Upper lobe of left lung (tissue), 4 donors: ENCODE results near the gene OR52E5.

Experiments
- CTCF ChIP-seq, 6 experiments: fragments of 450-650 bp in 4 of 6; fragments of 200-600 bp in 2 of 6; sonication (generic) in 2 of 6; IDR thresholded peaks; one replicate each; pipeline ENCODE4 v1.5.1; 2016 to 2019; ENCODE audit warnings: antibody characterized with exemption in 6 of 6
- EP300 ChIP-seq, 4 donors: sonication (generic); formaldehyde crosslinking; IDR thresholded peaks; one replicate each; pipeline ENCODE4 v1.5.1; 2017; ENCODE audit warnings: antibody characterized with exemption in 4 of 4, control low read depth in 2 of 4
- POLR2A ChIP-seq, 4 donors: fragments of 450-650 bp; IDR thresholded peaks; one replicate each; pipeline ENCODE4 v1.5.1; 2016 to 2017; ENCODE audit warnings: antibody characterized with exemption in 4 of 4, mild to moderate bottlenecking in 2 of 4
- POLR2AphosphoS5 ChIP-seq, 2 donors: sonication (generic); formaldehyde crosslinking; IDR thresholded peaks; one replicate each; pipeline ENCODE4 v1.5.1; 2017; ENCODE audit warnings: antibody characterized with exemption in 2 of 2

GRCh38 chr11:5941951-5942350 is 48.9 kb downstream of the OR52E5 start, which contains the start of gene OR56A3:
- TF ChIP-seq CTCF (IDR thresholded peaks at IDR 0.05) = no peak
- TF ChIP-seq POLR2AphosphoS5 (IDR thresholded peaks at IDR 0.05) = no peak
- TF ChIP-seq POLR2A (IDR thresholded peaks at IDR 0.05) = no peak
- no peak for TF ChIP-seq EP300 (IDR thresholded peaks at IDR 0.05)
